Fibroblast of skin of right biceps (primary cell): ENCODE results near the gene KCNH6.
A peak's percentile ranks its signal among the peaks of the same experiment; 100 is the strongest.

Experiments
- DNase-seq: peaks from one replicate; pipeline ENCODE4 v3.0.0-alpha.2; 2013

Gene KCNH6

DNA sequence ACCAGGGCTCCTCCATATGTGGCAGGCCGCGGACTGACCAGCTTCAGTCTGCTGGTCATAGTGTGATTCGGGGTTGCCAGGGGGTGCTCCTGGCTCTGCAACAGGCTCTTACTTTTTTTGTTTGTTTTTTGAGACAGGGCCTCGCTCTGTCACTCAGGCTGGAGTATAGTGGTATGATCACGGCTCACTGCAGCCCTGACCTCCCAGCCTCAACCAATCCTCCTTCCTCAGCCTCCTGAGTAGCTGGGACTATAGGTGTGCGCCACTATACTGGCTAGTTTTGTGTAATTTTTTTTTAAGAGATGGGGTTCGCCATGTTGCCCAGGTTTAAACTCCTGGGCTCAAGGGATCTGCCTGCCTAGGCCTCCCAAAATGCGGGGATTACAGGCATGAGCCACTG is 11.8 kb upstream of the KCNH6 start:
- no peak for DNase-seq

DNA sequence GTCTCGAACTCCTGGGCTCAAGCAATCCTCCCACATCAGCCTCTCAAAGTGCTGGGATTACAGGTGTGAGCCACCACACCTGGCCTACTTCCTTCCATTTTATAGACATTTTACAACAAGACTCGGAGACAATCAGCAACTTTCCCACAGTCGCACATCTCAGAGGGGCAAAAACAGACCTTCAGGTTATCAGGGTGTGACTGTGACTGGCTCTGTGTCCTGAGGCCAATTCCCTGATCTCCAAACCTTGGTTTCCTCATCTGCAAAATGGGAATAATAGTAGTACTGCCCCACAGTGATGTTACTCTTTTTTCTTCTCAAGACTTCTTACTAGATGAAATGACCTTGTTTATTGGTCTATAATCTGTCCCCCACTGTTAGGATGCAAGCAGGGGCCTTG is 10.8 kb upstream of the KCNH6 start:
- no peak for DNase-seq

DNA sequence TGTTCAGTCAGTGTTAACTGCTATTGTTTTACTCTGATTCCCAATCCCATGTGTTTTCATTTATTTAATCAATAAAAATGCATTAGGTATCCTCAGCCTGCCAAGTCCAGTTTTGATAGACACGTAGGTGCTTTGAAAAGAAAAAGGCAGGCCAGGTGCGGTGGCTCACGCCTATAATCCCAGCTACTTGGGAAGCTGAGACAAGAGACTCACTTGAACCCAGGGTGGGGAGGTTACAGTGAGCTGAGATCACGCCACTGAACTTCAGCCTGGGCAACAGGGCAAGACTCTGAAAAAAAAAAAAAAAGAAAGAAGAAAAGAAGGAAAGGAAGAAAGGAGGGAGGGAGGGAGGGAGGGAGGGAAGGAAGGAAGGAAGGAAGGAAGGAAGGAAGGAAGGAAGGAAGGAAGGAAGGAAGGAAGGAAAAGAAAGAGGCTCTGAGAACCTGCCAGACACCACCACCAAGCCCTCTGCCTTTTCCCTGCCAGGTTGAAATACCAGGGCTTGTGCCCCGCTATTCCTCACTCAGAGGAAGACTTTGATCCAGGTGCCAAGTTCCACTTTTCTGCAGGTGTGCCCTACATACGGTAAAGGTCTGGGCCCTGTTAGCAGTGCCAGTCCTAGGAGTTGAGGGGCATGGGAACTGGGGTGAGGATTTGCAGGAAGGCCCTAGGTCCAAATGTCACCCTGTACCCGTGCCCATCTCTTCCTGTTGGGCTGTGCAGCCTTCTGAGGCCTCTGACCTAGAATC is 10.1 kb upstream of the KCNH6 start:
- DNase-seq = no peak

DNA sequence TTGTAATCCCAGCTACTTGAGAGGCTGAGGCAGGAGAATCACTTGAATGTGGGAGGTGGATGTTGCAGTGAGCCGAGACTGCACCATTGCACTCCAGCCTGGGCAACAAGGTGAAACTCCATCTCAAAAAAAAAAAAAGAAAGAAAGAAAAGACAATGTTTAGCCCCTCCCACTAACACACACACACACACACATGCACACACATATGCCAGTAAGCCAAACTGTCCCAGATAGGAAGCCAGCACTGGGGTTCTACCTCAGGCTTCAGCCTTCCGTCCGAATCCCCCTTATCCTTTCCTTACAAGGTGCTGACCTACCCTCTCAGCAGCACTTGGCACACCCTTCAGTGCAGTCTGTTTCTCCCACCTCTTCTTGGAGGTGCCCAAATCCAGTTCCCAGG is 8.7 kb upstream of the KCNH6 start:
- no peak for DNase-seq

DNA sequence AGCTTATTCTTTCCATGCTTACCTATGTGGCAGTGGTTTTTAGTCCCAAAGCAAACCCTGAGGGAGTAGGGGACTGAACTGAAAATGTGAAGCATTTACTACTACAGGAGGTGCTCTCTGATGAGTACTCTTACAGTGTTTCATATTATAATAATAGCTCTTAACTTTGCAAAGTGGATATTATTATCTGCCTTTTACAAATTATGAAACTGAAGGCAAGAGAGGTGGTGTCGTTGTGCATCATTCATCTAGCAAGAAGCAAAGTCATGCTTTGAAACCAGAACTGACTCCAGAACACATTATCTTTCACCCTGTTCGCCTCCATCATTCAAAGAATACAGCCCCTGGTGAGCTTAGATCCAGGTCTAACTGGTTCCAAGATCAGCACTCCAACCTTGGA is 8.2 kb upstream of the KCNH6 start:
- no peak for DNase-seq

DNA sequence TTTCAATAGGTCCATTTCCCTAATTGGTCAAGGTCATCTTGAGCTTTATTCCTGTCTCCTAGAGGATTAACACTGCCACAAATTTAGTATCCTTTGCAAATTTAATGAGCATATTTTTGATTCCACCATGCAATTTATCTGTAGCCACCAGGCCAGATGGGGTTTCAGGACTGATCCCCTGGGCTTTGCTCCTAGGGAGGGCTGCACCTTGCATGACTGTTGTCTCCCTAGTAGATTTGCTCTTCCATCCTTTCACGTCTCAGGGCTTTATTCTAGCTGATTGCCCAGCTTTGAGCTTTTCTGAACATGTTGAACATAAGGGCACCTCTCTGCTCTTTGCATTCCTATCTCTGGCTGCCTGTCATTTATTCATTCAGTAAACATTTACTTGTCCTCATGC is 7.7 kb upstream of the KCNH6 start:
- DNase-seq = no peak

DNA sequence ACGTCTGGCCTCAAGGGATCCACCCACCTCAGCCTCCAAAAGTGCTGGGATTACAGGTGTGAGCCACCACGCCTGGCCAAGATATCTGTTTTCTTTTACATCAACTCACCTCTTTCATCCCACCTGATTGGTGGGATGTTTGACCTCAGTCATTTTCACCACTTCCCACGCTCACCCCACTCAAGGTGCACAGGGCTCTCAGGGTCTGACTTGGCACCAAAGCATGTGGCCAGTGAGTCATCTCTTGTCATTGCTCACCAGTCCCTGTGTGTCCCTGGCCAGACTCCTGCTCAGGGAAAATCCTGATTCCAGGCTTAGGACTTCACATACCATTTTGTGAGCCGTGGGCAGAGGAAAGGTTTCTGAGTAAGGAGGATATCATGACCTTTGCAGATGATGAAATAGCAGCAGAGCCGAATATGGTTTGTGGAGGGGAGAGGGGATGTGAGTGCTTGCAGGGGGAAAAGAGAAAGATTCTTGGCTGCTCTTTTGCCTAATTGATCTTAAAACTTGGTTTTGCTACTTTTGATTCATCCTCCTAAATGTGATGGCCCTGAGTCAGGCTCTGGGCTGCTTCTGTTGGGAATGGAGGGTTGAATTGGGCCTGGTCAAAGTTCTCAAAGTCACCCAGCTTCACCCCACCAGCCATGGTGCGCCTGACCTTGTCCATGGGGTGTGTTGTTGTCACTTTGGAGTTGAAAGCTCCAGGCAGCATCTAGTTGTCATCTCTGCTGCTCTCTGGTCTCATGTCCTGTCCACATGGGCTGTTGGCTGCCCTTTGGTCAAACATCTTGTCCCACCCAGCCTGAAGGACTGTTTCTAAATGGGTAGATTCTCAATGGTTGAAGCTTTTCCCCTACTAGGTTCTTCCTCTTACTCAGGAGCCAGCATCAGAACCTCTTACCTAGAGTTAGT is 6.0 kb upstream of the KCNH6 start:
- peak; percentile 62 for DNase-seq

DNA sequence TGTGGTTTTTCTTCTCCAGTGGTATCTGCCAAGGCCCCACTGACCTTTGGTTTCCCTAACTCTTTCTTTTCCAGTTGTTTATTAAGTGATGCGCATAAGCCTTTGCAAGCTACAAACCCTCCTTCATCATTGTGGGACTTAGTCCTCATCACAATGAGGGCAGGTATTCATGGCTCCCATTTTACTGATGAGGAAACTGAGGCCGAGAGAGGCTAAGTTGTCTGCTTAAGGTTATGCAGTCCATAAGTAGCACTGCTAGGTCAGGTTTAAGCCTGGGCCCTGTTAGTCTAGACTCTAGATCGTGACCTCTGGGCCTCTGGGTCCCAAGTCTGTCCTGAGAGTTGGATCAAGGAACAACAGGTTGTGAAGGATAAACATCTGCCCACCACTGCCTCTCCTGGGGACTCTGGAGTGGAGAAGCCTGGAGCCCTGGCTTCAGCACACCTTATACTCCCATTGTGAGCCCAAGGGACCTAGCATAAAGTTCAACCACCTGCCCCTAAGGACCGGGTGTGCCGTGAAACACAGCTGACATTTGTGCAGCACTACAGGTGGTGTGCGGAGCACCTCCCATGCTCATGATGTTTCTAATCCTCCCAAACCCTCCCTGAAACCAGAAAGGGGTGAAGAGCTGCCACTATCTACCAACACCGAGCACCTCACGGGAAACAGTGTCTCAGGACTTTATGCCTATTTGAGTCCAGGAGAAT is 5.2 kb upstream of the KCNH6 start:
- DNase-seq = no peak

DNA sequence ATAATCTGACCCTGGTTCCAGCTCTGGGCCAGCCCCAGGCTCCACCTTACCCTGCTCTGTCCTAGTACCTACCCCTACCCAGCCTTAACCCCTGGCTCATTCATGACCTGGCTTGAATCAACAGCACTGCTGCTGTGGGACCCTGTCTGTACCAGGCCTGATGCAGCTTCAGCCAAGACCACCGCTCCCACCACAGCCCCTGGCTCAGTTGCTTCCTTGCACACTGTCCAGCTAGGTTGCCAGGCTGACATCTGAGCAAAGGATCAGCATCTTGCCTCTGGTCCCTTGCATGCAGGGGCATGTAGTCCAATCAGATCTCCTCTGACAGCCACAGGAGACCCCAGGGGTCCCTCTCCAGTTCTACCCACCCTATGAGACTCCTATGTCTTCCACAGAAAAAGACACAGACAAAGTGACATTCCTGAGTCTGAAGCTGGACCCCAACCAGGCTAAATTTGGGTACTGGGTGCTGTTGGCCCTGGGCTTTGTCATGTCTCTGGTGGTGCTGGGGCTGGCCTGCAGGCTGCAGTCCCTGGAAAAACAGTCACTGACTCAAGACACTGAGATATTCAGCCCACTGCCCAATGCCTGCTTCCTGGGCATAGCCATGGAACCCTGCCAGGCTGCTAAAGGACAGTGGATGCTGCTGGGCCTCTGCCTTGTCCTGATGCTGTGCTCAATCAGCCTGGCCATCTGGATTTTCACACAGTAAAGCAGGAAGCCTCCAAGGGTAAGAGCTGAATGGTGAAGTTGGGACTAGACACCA is 3.9 kb upstream of the KCNH6 start:
- no peak for DNase-seq

DNA sequence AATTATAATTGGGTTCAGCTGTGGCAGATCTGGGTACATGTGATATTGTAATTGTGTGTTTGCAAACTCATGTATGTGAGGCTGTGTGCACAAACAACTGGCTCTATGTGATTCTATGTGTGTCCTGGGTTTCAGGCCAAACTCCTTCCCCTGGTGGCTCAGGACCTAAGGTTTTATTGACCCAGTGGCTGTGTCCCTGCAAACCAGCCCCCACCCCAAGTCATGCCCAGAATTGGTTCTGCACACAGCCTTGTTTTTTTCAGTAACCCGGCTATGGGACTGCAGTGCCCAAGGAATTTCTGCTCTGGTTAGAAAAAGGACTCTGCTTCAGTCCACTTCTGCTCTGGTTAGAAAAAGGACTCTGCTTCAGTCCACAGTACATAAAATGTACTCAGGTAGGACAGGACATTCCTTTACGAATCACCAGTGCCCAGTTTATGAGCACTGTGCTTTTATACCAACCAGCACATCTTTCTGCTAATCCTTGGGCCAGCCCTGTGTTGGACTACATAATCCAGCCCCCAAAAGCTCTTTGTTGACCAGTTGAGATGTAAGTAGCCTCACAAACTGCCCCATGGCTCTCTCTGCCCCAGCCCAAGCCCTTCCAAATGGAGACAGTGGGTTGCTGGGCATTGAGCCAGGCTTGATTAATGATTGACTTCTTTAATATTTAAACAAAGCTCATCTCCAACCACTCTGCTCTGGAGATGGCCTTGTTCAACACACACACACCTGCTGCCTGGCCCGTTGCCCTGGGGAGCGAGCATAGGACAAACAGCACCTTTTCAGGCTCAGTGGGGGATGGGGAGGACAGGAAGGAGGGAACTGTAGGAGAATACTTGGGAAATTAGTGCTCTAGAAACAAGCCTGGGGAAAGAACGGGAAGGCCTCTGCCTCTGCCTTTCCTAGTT is 2.9 kb upstream of the KCNH6 start:
- DNase-seq = no peak

DNA sequence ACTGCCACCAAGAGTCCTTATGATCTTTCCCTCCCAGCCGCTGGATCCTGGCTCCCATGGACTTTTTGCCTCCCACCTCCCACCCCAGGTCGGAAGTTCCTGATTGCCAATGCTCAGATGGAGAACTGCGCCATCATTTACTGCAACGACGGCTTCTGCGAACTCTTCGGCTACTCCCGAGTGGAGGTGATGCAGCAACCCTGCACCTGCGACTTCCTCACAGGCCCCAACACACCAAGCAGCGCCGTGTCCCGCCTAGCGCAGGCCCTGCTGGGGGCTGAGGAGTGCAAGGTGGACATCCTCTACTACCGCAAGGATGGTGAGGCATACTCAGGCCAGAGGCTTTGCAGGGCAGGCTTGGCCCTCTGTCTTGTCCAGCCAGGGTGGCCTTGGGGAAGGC is 893 bp downstream of the KCNH6 start:
- no peak for DNase-seq

DNA sequence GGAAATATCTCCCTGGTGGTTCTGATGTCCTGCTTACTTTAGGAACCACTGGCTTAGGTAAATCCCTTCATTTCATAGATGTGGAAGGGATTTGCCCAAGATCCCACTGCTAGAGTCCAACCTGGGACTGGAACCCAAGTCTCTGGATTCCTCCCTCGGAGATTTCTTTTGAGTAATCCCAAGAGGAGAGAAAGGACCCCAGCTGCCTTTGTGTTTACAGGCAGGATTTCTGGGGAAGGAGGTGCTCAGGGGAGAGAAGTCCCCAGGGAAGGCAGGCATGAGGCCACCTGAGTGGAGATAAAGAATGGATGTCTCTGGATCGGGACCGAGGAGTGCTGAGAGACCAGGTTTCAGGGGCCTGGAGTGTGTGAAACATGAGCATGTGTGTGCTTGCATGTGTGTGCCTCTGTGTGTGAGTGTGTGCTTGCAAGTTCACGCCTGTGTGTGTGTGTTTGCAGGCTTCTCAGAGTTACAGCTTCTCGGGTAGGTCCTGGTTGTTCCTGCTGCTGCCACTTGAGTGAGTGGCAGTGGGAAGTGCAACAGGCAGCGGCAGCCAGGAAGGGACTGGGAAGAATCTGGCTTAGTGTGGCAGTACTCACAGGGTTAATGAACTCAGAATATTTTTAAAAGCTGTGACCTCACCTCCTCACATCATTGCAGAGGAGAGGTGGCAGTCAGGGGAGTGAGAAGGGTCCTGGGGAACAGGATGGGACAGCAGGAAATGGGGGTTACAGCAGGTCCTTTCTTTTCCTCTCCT is 2.2 kb downstream of the KCNH6 start:
- DNase-seq = no peak

DNA sequence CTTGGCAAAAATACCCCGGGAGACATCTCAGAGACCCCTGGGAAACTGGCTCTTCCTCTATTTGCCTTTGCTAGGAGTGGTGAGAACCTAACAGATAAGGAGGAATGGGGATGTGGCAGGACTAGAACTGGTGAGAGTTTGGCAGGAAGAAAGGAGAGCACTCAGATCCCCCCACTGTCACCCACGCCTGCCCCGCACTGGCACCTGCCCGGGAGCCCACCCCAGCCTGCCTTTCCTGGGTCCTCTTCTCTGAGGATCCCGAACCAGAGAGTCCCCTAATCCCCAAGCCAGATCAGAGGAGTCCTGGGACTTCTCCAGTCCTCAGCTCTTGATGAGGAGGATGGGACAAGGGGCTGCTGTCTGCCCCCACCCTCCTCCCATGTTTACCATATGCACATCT is 3.7 kb downstream of the KCNH6 start:
- DNase-seq = no peak

DNA sequence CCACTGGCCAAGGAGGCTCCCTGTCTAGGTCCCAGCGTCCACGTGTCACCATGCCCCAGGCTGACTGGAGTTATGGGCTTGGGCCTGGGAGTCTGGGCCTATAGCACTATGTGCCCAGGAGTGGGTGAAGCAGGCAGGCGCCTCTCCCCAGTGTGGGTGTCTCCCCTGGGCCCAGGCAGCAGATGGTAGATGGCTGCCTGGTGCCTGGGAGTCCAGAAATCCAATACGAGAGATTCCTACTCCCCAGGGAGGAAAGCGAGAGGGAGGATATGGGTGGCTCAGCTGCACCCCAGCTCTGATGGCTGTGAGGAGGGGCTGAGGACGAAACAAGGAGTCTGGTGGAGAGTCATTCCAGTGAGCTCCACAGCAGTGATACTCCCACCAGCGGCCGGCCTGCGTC is 5.0 kb downstream of the KCNH6 start:
- DNase-seq = no peak

DNA sequence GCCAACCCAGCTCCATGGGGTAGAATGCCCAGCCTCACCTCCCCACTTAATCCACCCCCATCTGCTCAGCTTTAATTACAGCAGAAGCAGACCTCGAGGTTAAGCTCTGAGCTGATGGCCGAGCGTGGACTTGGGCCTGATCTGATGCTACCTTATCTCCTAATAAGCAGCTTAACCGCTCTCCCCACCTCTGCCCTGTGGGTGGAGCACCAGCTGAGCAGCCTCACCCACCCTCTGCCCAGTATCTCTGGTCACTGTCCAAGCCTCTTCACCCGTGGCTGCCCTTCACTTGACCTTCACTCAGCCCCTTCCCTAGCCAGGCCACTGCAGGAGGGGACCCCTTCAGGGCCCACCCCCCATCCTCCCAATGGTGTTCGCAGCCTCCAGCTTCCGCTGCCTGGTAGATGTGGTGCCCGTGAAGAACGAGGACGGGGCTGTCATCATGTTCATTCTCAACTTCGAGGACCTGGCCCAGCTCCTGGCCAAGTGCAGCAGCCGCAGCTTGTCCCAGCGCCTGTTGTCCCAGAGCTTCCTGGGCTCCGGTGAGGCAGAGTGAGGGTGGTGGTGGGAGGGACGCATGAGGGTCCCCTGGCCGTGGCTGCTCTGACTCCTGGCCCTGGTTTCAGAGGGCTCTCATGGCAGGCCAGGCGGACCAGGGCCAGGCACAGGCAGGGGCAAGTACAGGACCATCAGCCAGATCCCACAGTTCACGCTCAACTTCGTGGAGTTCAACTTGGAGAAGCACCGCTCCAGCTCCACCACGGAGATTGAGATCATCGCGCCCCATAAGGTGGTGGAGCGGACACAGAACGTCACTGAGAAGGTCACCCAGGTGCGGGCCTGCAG is 6.8 kb downstream of the KCNH6 start:
- no peak for DNase-seq

DNA sequence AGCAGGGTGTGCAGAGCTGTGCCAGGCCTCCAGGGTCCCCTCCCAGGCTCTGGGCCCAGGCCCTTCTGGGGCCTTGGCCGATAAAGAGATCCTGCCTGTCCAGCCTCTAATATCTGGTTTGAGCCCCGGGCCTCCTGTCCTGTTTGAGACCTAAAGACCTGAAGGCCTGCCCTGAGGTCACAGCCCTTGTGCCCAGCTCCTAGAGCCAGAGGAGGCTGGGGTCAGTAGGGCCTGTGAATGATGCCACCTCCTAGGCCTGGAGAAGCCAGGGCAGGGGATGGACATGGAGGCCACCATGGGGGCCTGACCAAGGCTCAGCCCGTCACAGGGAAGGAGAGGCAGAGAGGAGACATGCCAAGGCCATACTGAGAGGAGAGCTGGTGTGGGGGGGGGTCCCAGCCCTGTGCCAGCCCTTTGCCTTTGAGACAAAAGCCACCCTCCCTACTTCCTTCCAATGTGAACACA is 7.4 kb downstream of the KCNH6 start:
- DNase-seq = no peak

DNA sequence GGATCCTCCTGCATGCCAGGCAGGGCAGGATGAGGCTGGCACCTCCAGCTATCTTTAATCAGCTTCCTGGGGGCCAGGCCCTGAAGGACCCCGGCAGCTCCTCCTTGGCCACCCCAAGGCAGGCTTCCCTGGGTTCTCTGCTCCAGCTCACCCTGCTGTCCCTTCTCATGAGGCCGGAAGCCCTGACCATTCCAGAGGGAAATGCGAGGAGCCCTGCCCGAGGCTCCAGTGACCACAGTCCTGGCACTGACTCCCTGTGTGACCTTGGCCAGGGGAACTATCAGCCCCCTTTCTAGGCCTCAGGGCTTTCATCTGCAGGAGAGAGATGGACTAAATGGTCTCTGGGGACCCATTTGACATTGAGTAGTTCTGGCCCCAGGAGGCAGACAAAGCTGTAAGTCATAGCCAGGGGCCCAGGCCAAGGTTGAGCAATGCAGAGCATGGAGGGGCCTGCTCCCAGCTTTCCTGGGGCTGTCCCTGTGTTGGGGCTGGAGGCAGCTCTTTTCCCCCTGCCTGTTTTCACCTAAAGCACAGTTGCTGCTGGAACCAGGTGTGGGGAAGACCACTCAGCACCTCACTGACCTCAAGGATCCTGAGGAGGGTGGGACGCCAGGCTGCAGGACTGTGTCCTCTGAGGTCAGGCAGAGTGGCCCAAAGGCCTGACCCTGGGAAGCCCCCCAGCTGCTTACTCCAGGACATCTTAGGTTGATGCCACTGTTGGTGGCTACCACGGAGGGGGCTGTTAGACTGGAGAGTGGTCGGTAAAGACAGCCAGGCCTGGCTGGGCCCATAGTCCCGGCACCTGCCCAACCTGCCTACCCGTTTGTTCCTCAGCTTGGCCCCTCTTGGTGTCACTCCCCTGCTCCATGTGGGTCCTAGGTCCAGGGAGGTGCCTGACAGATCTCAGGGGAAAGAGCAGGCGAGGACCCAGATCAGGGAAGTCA is 8.1 kb downstream of the KCNH6 start:
- no peak for DNase-seq

DNA sequence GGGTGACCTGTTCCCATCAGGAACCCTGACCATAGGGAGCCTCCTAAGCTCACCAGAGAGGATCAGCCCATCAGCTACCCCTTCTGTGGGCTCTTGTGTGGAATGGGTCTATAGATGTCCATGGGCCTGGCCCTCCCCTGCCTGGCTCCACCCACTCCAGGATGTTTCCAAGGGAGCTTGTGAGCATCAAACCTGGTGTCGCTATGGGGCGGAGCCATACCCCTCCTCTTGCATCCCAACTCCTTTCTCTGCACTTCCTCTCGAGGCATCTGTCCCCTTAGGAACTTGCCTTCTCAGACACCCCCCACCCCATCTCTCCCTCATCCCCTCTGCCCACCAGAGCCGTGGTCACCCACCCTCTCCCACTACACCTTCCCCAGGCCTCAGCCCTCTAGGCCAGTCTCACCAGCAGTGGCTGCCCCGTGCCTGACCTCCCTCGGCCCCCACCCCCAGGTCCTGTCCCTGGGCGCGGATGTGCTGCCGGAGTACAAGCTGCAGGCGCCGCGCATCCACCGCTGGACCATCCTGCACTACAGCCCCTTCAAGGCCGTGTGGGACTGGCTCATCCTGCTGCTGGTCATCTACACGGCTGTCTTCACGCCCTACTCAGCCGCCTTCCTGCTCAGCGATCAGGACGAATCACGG is 10.4 kb downstream of the KCNH6 start:
- no peak for DNase-seq
